Activated CD4-positive, alpha-beta T cell treated with anti-CD3 and anti-CD28 coated beads for 1 hour (primary cell): ENCODE measurements around the gene PRAMEF12.
"Not testable (repeated sequence)": the region's sequence is repeated elsewhere in the genome, so short reads cannot be mapped to it uniquely, and the experiment has no call there.

ENCODE experiments used
- DNase-seq: peaks from one replicate; pipeline ENCODE4 v3.0.0-alpha.2; 2020

The PRAMEF12 gene

DNA sequence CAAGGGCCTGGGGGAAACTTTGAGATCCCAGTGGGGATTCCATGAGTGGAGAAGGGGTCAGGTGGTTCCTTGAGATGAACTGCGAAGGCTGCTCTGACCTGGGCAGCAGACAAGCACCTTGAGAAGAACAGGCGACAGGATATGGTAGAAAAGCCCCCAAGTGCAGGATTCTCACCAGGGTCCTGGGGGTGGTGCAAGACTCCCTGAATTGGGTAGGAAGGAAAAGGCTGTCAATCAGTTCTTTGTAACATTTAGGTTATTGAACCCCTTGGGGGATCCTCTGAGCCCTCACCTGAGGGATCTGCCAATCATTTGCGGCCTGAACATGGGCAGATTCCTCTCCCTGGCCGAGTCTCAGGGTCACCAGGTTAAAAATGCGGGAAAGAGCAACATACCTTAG, 2.4 kb upstream of the PRAMEF12 start:
- no peak for DNase-seq

DNA sequence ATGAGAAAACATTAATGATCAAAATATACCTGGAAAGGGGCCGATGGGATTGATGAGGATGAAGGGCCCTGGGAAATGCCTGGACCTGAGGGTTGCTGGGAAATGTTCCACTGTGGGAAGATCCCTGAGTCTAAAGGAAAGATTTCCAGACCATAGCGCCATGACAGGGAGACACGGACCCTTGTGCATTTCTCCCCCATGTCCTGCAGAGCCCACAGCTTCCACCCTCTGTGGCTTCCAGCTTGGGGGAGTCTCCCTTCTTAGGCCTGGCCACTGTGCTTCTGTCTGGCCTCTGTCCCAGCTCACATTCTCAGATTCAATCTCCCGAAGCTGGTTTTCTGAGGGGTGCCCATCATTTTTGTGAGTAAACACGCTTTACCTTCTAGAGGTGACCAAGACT, 1.0 kb upstream of the PRAMEF12 start:
- DNase-seq, result no peak

DNA sequence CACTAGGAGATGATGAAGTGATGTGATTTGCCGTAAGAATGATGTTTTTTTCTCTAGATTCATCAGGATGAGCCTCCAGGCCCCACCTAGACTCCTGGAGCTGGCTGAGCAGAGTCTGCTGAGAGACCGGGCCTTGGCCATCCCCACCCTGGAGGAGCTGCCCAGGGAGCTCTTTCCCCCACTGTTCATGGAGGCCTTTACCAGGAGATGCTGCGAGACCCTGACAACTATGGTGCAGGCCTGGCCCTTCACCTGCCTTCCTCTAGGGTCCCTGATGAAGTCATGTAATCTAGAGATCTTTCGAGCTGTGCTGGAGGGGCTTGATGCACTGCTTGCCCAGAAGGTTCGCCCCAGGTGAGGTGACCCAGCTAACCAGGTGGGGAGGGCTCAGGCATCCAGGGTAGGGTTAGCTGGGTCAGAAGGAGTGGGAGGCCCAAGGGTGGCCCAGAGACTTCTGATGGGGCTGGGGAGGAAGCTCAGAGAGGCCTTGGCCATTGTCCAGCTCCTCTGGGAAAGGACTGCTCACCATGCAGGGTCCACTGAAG, 1.3 kb downstream of the PRAMEF12 start:
- DNase-seq, result no peak

DNA sequence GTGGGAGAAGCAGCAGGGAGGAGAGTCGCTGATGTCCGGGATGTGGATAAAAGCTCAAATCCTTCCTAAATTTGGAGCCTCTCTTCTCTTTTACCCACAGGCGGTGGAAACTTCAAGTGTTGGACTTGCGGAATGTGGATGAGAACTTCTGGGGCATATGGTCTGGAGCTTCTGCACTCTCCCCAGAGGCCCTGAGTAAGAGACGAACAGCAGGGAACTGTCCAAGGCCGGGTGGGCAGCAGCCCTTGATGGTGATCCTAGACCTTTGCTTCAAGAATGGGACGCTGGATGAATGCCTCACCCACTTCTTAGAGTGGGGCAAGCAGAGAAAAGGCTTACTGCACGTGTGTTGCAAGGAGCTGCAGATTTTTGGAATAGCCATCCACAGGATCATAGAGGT, 1.9 kb downstream of the PRAMEF12 start:
- DNase-seq, result no peak

DNA sequence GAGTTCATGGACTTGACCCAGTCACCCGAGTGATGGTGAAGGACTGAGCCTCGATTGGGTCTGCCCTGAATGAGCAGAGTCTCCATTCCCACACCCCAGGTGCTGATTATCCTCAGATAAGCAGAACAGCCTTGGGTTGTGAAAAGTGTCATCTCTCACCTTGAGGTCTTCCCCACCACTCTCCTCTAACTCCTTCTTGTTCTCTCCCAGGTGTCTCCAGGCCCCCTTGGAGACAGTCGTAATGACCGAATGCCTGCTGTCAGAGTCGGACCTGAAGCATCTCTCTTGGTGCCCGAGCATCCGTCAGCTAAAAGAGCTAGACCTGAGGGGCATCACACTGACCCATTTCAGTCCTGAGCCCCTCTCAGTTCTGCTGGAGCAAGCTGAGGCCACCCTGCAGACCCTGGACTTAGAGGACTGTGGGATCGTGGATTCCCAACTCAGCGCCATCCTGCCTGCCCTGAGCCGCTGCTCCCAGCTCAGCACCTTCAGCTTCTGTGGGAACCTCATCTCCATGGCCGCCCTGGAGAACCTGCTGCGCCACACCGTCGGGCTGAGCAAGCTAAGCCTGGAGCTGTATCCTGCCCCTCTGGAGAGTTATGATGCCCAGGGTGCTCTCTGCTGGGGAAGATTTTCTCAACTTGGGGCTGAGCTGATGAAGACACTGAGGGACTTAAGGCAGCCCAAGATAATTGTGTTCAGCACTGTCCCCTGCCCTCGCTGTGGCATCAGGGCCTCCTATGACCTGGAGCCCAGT, 3.4 kb downstream of the PRAMEF12 start:
- DNase-seq, result no peak

DNA sequence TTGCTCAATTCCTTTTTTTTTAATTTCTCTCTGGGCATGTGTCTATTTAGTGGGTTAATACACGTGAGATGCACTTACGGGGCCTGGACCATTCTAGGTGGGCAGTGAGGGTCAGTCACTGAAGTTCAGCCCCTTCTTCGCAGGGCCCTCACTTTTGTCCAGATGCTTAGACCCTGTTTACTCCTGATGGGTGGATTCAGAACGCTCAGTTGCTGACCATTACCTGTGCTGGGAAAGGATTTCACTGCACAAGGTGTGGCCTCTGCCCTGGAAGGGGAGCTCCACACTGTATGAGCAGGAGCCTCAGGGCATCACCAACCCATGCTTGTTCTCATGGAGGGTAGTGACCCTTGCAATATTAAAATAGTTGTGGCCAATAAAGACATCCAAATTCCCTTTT, 4.5 kb downstream of the PRAMEF12 start:
- DNase-seq, result no peak

DNA sequence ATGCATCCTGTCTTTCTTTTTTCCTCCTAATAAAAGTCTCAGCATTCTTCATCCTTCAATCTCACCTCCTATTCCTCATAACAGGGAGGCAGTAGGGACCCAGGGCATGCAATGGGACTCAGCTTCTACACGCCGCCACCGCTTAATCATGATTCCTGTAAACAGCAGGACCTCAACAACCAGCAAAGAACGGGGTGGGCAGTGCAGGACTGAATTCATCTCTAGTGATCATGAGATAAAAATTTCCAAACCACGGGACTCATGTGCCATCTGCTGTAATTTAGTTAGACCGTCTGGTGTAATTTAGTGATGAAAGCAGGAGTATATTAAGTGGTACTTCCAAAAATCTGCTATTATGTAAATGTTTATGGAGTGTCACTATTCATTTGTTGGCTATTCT, 5.4 kb downstream of the PRAMEF12 start:
- no peak for DNase-seq

DNA sequence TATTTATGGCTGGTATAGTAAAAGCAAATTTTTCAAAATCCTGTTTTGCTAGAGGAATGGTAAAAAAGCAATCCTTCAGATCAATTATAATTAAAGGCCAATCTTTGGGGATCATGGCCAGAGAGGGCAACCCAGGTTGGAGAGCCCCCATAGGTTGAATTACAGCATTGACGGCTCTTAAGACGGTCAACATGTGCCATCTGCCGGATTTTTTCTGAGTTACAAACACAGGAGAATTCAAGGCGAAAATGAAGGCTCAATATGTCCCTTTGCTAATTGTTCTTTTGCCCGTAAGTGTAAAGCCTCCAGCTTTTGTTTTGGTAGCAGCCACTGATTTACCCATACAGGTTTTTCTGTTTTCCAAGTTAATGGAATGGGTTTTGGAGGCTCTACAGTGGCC, 8.0 kb downstream of the PRAMEF12 start:
- not testable (repeated sequence) for DNase-seq

DNA sequence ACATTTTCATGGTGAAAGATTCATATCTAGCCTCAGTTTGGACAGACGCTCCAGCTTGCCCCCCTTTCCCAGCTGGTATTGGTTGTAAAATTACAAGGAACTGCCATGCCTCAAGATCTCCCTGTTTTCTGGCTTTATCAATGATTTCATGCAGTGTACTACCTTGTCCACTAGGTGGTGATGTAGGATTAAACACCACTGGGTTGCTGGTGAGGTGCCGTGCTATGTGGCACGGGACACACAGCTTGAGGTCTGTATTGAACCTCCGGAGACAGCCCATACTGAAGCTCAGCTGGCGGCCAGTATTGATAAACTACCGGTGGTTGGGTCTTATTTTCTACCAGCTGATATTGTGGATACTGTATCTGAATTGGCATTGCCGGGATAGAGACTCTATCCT, 10.2 kb downstream of the PRAMEF12 start:
- DNase-seq, result not testable (repeated sequence)

DNA sequence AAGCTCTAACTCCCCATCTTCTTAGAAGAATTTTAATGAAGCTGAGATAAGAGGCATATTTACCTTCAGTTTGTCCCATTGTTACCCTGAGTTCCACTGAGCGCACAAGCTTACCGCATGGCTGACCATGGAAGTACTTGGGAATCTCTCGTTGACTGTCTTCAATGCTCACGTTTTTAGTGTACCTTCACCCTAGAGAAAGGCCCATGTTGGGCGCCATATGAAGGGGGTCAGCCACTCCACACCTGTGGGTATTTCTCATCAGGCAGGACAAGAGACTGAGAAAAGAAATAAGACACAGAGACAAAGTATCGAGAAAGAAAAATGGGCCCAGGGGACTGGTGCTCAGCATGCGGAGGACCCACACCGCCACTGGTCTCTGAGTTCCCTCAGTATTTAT, 11.2 kb downstream of the PRAMEF12 start:
- not testable (repeated sequence) for DNase-seq

DNA sequence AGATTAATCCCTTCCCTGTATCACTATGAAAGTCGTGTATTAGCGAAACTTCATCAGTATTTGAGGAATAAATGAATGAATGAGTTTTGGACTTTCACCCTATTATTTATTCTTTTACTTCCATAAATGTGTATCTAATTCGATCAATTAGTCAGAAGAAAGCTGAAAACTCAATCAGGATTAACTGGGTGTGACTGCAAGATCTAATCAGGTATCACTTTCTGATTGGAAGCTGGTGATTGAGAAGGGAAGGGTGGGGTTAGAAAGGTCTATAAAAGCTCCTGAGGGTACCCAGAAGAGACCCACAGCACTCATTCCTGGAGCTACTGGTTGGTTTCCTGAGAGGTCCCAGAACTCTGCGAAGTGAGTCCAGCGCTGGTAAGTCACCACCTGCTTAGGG, 17.6 kb downstream of the PRAMEF12 start, which contains the start of gene PRAMEF1:
Gene PRAMEF1 (plus strand): TSS at position 301 of the 400 bp plus-strand sequence. CDS start 1,831 bp downstream, outside the sequence.
- not testable (repeated sequence) for DNase-seq

DNA sequence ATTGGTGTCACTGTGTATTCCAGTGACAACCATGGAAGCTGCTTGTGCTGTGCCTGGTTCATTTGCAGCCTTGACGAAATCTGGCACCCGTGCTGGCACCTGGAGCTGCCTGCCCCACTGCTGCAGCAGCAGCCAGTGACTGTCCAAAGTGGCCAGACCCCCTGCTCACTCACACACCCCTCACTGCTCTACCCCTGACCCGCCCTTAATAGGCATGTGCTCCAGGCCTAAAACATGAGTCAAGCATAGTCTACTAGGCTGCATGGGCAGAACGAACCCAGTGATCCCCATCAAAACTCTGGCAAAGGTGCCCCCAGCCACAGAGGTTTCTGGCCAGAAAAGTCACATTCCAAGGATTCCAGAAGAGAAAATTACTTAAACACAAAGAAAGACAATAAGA, 25.4 kb downstream of the PRAMEF12 start:
- DNase-seq, result no peak

DNA sequence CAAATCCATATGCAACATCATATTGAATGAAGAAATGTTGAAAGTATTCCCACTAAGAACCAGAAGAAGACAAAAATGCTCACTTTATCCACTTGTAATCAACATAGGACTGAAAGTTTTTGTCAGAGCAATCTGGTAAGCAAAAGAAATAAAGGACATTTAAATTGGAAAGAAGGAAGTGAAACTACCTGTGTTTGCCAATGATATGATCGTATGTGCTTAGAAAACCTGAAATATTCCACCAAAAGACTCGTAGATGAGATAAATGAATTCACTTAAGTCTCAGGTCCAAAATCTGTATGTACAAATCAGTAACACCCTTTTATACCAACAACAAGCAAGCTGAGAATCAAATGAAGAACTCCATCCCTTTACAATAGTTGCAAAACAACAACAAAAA, 26.2 kb downstream of the PRAMEF12 start:
- DNase-seq, result no peak

DNA sequence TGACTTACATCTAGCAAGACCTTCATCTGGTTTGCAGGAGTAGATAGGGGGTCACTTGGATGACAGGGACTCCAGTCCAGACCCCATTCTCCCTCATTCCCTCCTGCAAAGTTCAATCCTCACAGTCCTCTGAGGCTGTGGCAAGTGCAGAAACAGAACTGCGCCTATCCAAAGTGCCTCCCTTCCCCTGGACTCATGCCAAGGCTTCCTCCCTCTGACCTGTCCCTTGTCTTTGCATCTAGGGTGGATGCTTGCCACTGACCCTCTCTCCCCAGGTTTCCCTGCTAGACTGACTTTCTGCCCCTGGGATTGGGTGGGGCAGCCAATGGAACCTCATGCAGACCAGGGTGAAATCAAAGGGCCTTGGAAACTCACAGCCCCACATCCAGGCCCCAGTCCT, 36.4 kb downstream of the PRAMEF12 start:
- DNase-seq, result no peak

DNA sequence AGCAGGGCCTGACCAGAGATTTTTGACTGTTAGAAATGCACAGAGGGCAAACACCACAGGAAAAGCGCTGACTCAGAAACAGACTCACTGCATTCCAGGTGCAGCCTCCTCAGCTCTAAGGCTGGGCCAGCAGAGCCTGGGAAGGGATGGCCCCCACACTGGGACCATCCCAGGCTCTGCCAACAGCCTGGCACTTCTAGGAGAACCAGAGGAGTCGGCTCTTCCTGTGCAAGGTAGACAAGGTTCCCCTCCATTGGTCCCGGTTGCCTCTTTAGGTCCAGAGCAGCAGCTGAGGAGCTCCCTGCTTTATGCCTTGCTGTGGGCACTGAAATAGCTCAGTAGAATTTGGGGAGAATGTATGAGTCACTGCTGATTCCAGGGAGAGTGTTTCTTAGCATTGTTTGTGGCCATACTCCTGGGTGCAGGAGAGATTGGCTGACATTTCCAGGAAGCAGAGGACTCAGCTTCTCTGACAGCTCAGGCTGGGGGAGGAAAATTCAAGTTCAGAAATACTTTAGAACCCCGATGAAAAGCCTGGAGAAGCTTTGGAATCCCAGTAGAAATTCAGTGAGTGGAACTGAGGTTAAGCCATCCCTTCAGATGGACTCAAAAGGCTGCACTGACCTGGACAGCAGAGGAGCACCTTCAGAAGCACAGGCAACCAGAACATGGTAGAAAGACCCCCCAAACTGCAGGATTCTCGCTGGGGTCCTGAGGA, 37.3 kb downstream of the PRAMEF12 start:
- DNase-seq, result no peak

DNA sequence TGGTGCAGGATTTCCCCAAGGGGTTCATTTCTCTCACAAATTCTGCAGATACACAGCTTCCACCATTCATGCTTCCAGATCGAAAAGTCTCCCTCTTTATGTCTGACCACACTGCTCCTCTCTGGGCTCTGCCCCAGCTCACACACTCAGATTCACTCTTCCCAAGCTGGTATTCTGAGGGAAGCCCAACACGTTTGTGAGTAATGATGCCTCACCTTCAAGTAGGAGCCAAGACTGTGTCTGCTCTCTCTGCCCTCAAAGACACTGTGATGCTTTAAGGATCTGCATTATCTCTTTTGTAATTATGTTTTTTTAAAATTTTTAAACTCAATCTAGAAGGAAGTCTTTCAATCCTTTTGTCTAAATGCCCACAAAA, 37.9 kb downstream of the PRAMEF12 start:
- no peak for DNase-seq

DNA sequence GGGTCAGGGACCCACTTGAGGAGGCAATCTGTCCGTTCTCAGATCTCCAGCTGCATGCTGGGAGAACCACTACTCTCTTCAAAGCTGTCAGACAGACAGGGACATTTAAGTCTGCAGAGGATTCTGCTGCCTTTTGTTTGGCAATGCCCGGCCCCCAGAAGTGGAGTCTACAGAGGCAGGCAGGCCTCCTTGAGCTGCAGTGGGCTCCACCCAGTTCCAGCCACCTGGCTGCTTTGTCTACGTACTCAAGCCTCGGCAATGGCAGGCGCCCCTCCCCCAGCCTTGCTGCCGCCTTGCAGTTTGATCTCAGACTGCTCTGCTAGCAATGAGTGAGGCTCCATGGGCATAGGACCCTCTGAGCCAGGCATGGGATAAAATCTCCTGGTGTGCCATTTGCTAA, 45.5 kb downstream of the PRAMEF12 start:
- not testable (repeated sequence) for DNase-seq
